Spinal cord (tissue), 10 donors: ENCODE measurements around the gene UBL7. TPM values are rescaled to one million over a fixed set of nuclear protein-coding genes. Genes with fewer than 3 reads are reported as not detected.

Experiments used
- DNase-seq, 6 donors: peaks; one replicate each; pipeline versions ENCODE4 v3.0.0 to v3.0.0-alpha.2; 2013 to 2015; ENCODE audit warnings: low spot score in 6 of 6, low read depth in 4 of 6
- H3K27ac ChIP-seq: one replicate; pipeline ENCODE4 v1.5.1; 2013; ENCODE audit warnings: low read depth, low read length, control low read depth
- H3K27me3 ChIP-seq: one replicate; pipeline ENCODE4 v1.6.1; 2013; ENCODE audit warnings: low read length; ENCODE audit not compliant: control insufficient read depth, insufficient read depth
- H3K36me3 ChIP-seq: one replicate; pipeline ENCODE4 v1.6.1; 2013; ENCODE audit warnings: low read length; ENCODE audit not compliant: control insufficient read depth, insufficient read depth
- H3K4me1 ChIP-seq: one replicate; pipeline ENCODE4 v1.6.1; 2013; ENCODE audit warnings: low read length; ENCODE audit not compliant: control insufficient read depth, insufficient read depth
- H3K4me3 ChIP-seq: one replicate; pipeline ENCODE4 v1.5.1; 2013; ENCODE audit warnings: low read depth, low read length, control low read depth
- H3K9me3 ChIP-seq: one replicate; pipeline ENCODE4 v1.6.1; 2013; ENCODE audit warnings: low read length; ENCODE audit not compliant: control insufficient read depth, insufficient read depth
- WGBS: methylation state at CpG from one replicate; pipeline ENCODE4 v1.1.5; 2013; ENCODE audit warnings: missing lambda C conversion rate; ENCODE audit not compliant: insufficient coverage; 5-methylcytosine and 5-hydroxymethylcytosine counted together
- long read RNA-seq, 4 donors: transcript quantifications; one replicate each; lab custom pipeline, GENCODE V29; 2026
- polyA plus RNA-seq, 2 donors: library from polyadenylated mRNA; unstranded; fragments of 120-200 nt; gene quantifications; one replicate each; pipeline ENCODE4 v1.2.1, GENCODE V29; 2013; ENCODE audit not compliant: insufficient read length in 2 of 2
- total RNA-seq, 2 donors: library from RNA; depleted of rRNA in 1 of 2; stranded (reverse); fragments of 120-200 nt in 1 of 2; fragments of >200 nt in 1 of 2; gene quantifications; one replicate each; pipeline versions ENCODE4 v1.2.3 to v1.2.4, GENCODE V29; 2013 to 2014
- donor health status: healthy.

The UBL7 gene
- total RNA-seq: 10 to 100 TPM; 32.8 to 51.5 TPM
- polyA plus RNA-seq: 10 to 100 TPM; 62.7 to 68.8 TPM
- long read RNA-seq, donor 1, transcript UBL7-201 (11 exons, 1,360 nt): major isoform, 19 of 37 reads
- long read RNA-seq, donor 1, transcript UBL7-202 (11 exons, 1,427 nt): minor isoform, 11 of 37 reads
- long read RNA-seq, donor 1, partial matches to known transcripts: 7 of 37 reads
- long read RNA-seq, donor 1, other reads (novel, unspliced or antisense): 0 of 37 reads
- long read RNA-seq, donor 2, transcript UBL7-201 (11 exons, 1,360 nt): major isoform, 5 of 8 reads
- long read RNA-seq, donor 2, partial matches to known transcripts: 0 of 8 reads
- long read RNA-seq, donor 2, other reads (novel, unspliced or antisense): 0 of 8 reads
- long read RNA-seq, donor 3, transcript UBL7-201 (11 exons, 1,360 nt): major isoform, 8 of 9 reads
- long read RNA-seq, donor 3, partial matches to known transcripts: 0 of 9 reads
- long read RNA-seq, donor 3, other reads (novel, unspliced or antisense): 0 of 9 reads
- long read RNA-seq, donor 4, transcript UBL7-201 (11 exons, 1,360 nt): major isoform, 11 of 37 reads
- long read RNA-seq, donor 4, transcript UBL7-202 (11 exons, 1,427 nt): minor isoform, 10 of 37 reads
- long read RNA-seq, donor 4, partial matches to known transcripts: 14 of 37 reads
- long read RNA-seq, donor 4, other reads (novel, unspliced or antisense): 0 of 37 reads

DNA sequence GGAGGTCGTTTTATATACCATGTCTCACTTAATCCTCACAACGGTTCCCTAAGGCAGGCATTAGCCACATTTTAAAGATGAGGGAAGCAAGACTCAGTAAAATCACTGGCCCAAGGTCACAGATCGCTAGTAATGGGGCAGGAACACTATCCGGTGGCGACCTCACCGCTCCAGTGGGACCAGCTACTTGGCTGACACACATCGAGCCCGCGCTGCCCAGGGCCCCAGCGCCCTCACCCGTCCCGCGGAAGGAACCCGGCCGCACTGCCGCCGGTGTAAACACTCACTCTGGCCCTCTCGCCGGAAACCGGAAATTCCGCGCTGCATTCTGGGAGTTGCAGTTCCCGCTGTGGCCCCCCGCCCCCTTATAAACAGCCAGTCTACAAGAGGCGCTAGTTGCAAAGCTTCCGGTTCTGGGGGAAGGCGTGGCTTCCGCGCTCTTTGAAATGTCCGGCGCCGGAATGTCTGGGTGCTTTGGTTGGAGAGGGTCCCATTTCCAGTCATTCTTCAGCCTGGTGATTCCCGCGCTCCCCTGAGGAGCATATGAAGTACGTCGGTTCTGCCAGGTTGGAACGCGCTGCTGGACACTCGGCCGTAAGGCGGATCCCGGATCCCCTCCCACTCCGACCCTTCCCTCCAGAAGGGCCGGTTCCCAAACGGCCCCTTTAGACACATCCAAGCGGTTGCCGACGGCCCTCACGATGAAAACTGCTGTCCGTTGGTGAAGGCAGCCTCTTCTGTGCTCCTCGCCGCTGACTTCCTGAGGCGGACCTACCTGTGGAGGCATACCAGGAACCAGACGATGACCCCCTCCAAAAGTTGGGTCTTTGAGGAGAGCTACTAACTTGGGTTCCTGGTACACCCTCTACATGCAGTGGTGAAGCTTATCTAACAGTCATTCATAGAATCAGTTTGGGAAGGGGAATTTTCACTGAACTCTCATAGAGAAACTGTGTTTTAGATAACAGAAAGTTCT, at the start of gene UBL7:
TSS of gene UBL7 (minus strand) at position 290 of the 976 bp plus-strand sequence. CDS start 2,293 bp downstream, outside the sequence.
- 0% methylated on average over 49 of the region's 54 CpGs for WGBS
- H3K27ac ChIP-seq: peak within 1 kb of the TSS; percentile 87

DNA sequence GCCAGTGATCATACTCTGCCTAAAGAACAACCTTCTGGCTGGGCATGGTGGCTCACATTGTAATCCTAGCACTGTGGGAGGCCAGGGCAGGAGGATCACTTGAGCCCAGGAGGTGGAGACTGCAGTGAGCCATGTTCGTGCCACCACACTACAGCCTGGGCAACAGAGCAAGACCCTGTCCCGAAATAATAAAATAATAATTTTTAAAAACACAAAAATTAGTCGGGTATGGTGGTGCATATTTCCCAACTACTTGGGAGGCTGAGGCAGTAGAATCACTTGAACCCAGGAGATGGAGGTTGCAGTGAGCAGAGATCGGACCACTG, 45.5 kb upstream of the UBL7 start:
- Histone ChIP-seq H3K4me3 (no peak overlapping the region), H3K27ac (no peak overlapping the region), H3K27me3 (no peaks in the 10 kb centered on the region), H3K4me1 (no peaks in the 10 kb centered on the region), H3K36me3 (no peaks in the 10 kb centered on the region), H3K9me3 (no peaks in the 10 kb centered on the region)
- 100% methylated on average over 1 of the region's 4 CpGs for WGBS
- no peak for DNase-seq

More for the DNA sequence above, at the start of gene UBL7:
- peaks cover 6% of the 10 kb centered on the region for H3K4me1 ChIP-seq
- H3K27me3 ChIP-seq: no peaks in the 10 kb centered on the region
- no peaks in the 10 kb centered on the region for H3K9me3 ChIP-seq
- peak; percentile 84 to 99 (median 94) for DNase-seq
- peak within 1 kb of the TSS; percentile 80 for H3K4me3 ChIP-seq
- peaks cover 13% of the 10 kb centered on the region for H3K36me3 ChIP-seq

DNA sequence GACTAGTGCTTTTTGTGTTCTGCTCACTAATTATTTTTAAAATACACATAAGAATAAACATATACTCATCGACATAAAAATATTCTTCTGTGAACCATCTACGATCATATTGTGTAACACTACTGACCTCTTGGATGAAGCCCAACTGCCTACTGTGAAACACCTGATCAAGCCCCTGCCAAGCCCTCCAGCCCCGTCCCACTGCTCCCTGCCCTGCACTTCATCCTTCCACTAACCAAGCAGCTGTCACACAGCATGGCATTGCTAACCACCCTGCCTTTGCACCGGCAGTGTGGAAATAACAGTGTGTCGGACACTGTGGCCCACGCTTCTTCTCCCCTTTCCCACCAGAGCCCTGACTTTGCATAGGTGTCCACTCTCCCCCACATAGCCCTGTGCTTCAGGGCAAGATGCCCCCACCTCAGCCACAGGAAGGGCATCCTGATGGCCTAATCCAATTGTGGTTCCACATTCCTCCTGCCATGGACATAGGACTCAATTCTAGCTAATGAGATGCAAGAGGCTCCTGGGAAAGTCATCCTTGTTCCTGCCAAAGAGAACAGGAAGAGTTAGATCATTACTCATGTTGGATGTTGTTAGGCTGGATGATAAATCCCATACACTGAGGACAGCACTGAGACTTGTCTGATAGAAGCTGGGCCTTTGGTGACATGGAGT, 45.0 kb upstream of the UBL7 start:
- Histone ChIP-seq H3K9me3 (no peaks in the 10 kb centered on the region), H3K4me3 (no peak overlapping the region), H3K27ac (no peak overlapping the region), H3K27me3 (no peaks in the 10 kb centered on the region), H3K36me3 (no peaks in the 10 kb centered on the region), H3K4me1 (no peaks in the 10 kb centered on the region)
- DNase-seq: no peak
- 84% methylated on average over 6 of the region's 6 CpGs for WGBS

GRCh38 chr15:74504836-74505235, 43.9 kb upstream of the UBL7 start:
- Histone ChIP-seq H3K27ac (no peak overlapping the region), H3K4me3 (no peak overlapping the region), H3K4me1 (no peaks in the 10 kb centered on the region), H3K36me3 (no peaks in the 10 kb centered on the region), H3K27me3 (no peaks in the 10 kb centered on the region), H3K9me3 (no peaks in the 10 kb centered on the region)
- WGBS: no CpG with 5 or more reads among the region's 4 CpGs
- DNase-seq: no peak

- no peak overlapping the region for H3K4me3 ChIP-seq
- H3K36me3 ChIP-seq: no peaks in the 10 kb centered on the region
- no peaks in the 10 kb centered on the region for H3K4me1 ChIP-seq
- no peaks in the 10 kb centered on the region for H3K9me3 ChIP-seq
- no peak for DNase-seq
- H3K27me3 ChIP-seq: no peaks in the 10 kb centered on the region
- WGBS: no CpG with 5 or more reads among the region's 3 CpGs
- no peak overlapping the region for H3K27ac ChIP-seq
Observed at GRCh38 chr15:74504418-74504817, 43.5 kb upstream of the UBL7 start.

DNA sequence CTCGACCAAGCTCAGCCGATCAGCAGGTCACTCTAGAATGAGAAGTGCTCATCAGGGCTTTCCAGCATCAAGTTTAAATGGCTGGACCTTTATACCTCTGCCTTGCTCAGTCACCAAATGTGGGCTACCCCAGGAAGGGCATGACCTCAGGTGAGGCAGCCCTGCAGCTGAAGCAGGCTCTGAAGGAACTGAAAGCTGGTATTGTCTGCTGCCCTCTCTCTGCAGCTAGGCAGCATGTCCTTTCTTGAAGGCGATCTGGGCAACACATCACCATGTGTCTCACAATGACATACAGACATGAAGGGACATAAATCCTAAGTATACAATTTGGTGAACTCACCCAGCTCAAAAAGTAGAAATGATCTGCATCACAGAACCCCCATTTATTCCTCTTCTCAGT, 41.3 kb upstream of the UBL7 start:
- DNase-seq: no peak
- H3K36me3 ChIP-seq: no peaks in the 10 kb centered on the region
- no peak overlapping the region for H3K4me3 ChIP-seq
- no peak overlapping the region for H3K27ac ChIP-seq
- H3K9me3 ChIP-seq: no peaks in the 10 kb centered on the region
- H3K4me1 ChIP-seq: no peaks in the 10 kb centered on the region
- 96% methylated on average over 3 of the region's 3 CpGs for WGBS
- H3K27me3 ChIP-seq: no peaks in the 10 kb centered on the region

GRCh38 chr15:74500401-74500800, 39.4 kb upstream of the UBL7 start:
- no peaks in the 10 kb centered on the region for H3K27me3 ChIP-seq

DNA sequence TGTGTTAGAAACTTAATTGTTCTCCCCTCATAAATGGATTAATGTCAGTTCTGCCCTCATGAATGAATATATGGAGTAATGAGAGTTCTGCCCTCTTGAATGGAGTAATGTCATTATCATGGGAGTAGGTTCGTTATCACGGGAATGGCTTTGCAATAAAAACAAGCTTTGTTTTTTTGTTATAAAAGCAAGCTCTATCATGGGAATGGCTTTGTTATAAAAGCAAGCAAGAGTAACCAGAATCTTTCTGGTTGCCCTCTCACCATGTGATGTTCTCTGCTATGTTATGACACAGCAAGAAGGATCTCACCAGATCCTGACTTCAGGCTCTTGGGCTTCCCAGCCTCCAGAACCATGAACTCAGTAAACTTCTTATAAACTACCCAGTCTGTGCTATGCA, 38.4 kb upstream of the UBL7 start:
- DNase-seq: no peak
- Histone ChIP-seq H3K9me3 (no peaks in the 10 kb centered on the region), H3K4me3 (no peak overlapping the region), H3K27me3 (no peaks in the 10 kb centered on the region), H3K4me1 (no peaks in the 10 kb centered on the region), H3K36me3 (no peaks in the 10 kb centered on the region), H3K27ac (no peak overlapping the region)
- no CpG with 5 or more reads among the region's 2 CpGs for WGBS

More at GRCh38 chr15:74500401-74500800, 39.4 kb upstream of the UBL7 start:
- H3K27ac ChIP-seq: no peak overlapping the region
- H3K4me3 ChIP-seq: no peak overlapping the region
- no peaks in the 10 kb centered on the region for H3K4me1 ChIP-seq
- WGBS: no CpG with 5 or more reads among the region's 2 CpGs
- H3K9me3 ChIP-seq: no peaks in the 10 kb centered on the region
- H3K36me3 ChIP-seq: no peaks in the 10 kb centered on the region
- DNase-seq: no peak

DNA sequence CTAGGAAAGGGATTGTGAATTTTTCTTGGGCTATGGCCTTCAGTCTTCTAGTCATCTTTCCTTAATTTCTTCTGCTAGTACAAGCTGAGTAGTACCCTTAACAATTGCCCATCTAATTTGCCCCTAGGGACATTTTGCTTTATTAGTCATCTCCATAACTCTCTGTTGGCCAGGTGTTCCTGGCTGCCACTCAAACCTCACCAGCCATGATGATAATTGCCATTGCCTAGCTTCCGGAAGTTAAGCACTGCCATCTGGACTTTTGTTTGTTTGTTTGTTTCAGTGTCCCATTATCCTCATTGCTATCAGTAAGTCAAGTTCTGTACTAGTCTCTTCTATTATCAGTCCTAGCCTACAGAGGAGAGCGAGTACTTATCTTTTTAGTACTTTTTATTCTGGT, 36.6 kb upstream of the UBL7 start:
- no peak overlapping the region for H3K4me3 ChIP-seq
- H3K27ac ChIP-seq: no peak overlapping the region
- H3K27me3 ChIP-seq: no peaks in the 10 kb centered on the region
- H3K9me3 ChIP-seq: no peaks in the 10 kb centered on the region
- no peaks in the 10 kb centered on the region for H3K36me3 ChIP-seq
- H3K4me1 ChIP-seq: no peaks in the 10 kb centered on the region
- 64% methylated on average over 2 of the region's 2 CpGs for WGBS
- peak in 2 of 6 donors; percentile 8 to 23 for DNase-seq
